Breast epithelium (tissue), 4 donors: ENCODE results near the gene ACVR1B. TPM values are rescaled to one million over a fixed set of nuclear protein-coding genes. Genes with fewer than 3 reads are reported as not detected.

Experiments
- DNase-seq, 2 donors: peaks; one replicate each; pipeline ENCODE4 v3.0.0-alpha.2; 2019; ENCODE audit warnings: low spot score in 2 of 2
- H3K27ac ChIP-seq, 2 donors: fragments of 200-600 bp; sonication (generic) in 1 of 2; one replicate each; pipeline ENCODE4 v1.5.1; 2016 to 2019; ENCODE audit warnings: mild to moderate bottlenecking in 1 of 2
- H3K27me3 ChIP-seq, 2 donors: fragments of 200-600 bp; sonication (generic) in 1 of 2; one replicate each; pipeline versions ENCODE4 v1.5.1 to v1.6.0; 2017 to 2019; ENCODE audit warnings: control low read depth in 1 of 2, mild to moderate bottlenecking in 1 of 2
- H3K36me3 ChIP-seq: fragments of 200-600 bp; one replicate; pipeline ENCODE4 v1.5.1; 2019
- H3K4me1 ChIP-seq, 2 donors: fragments of 200-600 bp; sonication (generic); one replicate each; pipeline ENCODE4 v1.5.1; 2016 to 2019; ENCODE audit warnings: control low read depth in 1 of 2
- H3K4me3 ChIP-seq, 3 donors: fragments of 200-600 bp; sonication (generic); 1 replicate in 2 of 3; 2 replicates in 1 of 3; pipeline ENCODE4 v1.5.1; 2016 to 2019; ENCODE audit warnings: mild to moderate bottlenecking in 3 of 3, moderate library complexity in 2 of 3
- H3K9me3 ChIP-seq, 2 donors: fragments of 200-600 bp; sonication (generic) in 1 of 2; one replicate each; pipeline ENCODE4 v1.5.1; 2016 to 2019; ENCODE audit warnings: control low read depth in 1 of 2
- CTCF ChIP-seq, 3 donors: fragments of 450-650 bp; IDR thresholded peaks; one replicate each; pipeline ENCODE4 v1.5.1; 2016 to 2017; ENCODE audit warnings: antibody characterized with exemption in 3 of 3, mild to moderate bottlenecking in 3 of 3, moderate library complexity in 3 of 3
- POLR2A ChIP-seq: fragments of 450-650 bp; IDR thresholded peaks from one replicate; pipeline ENCODE4 v1.6.1; 2016; ENCODE audit warnings: antibody characterized with exemption, mild to moderate bottlenecking, moderate library complexity
- POLR2AphosphoS5 ChIP-seq, 3 donors: sonication (generic); formaldehyde crosslinking; IDR thresholded peaks; one replicate each; pipeline ENCODE4 v1.6.1; 2017; ENCODE audit warnings: antibody characterized with exemption in 3 of 3
- intact Hi-C: fragments of 100-400 bp; cut with DNase I; formaldehyde crosslinking; loops from one replicate; pipeline ENCODE4 v1.15.1; 2023; ENCODE audit warnings: low total_unique reads
- total RNA-seq, 3 donors: library from RNA; depleted of rRNA; stranded (reverse); fragments of >200 nt; gene quantifications; one replicate each; pipeline ENCODE4 v1.1.0, GENCODE V29; 2016

The ACVR1B gene
- total RNA-seq, 3 donors from 2014 or later, result 12.3 to 26.3 (median 23.6) TPM

GRCh38 chr12:51913071-51914033 is 38.1 kb upstream of the ACVR1B start:
- peak overlapping the region in 1 of 2 donors; percentile 84 for H3K27ac ChIP-seq
- peaks cover 0 to 7% of the 10 kb centered on the region in 2 donors for H3K4me1 ChIP-seq
- no peak for DNase-seq
- TF ChIP-seq CTCF (IDR thresholded peaks at IDR 0.05) (no peak), POLR2AphosphoS5 (IDR thresholded peaks at IDR 0.05) (no peak), POLR2A (no peak)
- peak overlapping the region in 1 of 3 donors; percentile 33 for H3K4me3 ChIP-seq
- H3K9me3 ChIP-seq, result no peaks in the 10 kb centered on the region
- no peaks in the 10 kb centered on the region for H3K36me3 ChIP-seq
- no peaks in the 10 kb centered on the region for H3K27me3 ChIP-seq
- intact Hi-C loops, result no loop called here

GRCh38 chr12:51914034-51914923 is 37.2 kb upstream of the ACVR1B start:
- peak overlapping the region in 1 of 2 donors; percentile 84 for H3K27ac ChIP-seq
- no peaks in the 10 kb centered on the region for H3K9me3 ChIP-seq
- H3K36me3 ChIP-seq, result no peaks in the 10 kb centered on the region
- H3K4me3 ChIP-seq, result peak overlapping the region in 1 of 3 donors; percentile 33
- H3K4me1 ChIP-seq, result peaks cover 0 to 7% of the 10 kb centered on the region in 2 donors
- intact Hi-C loops, result no loop called here
- DNase-seq, result no peak
- no peak for TF ChIP-seq POLR2AphosphoS5 (IDR thresholded peaks at IDR 0.05)
- TF ChIP-seq POLR2A, result no peak
- no peak for TF ChIP-seq CTCF (IDR thresholded peaks at IDR 0.05)
- no peaks in the 10 kb centered on the region for H3K27me3 ChIP-seq

GRCh38 chr12:51915003-51915625 is 36.4 kb upstream of the ACVR1B start:
- Histone ChIP-seq H3K36me3 (no peaks in the 10 kb centered on the region), H3K9me3 (no peaks in the 10 kb centered on the region), H3K27me3 (no peaks in the 10 kb centered on the region), H3K27ac (no peak overlapping the region), H3K4me1 (peaks cover 0 to 7% of the 10 kb centered on the region in 2 donors), H3K4me3 (no peak overlapping the region)
- TF ChIP-seq POLR2AphosphoS5 (IDR thresholded peaks at IDR 0.05) (no peak), POLR2A (no peak)
- intact Hi-C loops, result no loop called here
- no peak for DNase-seq

- Histone ChIP-seq H3K27ac (no peak overlapping the region), H3K4me3 (no peak overlapping the region), H3K9me3 (no peaks in the 10 kb centered on the region), H3K27me3 (no peaks in the 10 kb centered on the region), H3K36me3 (no peaks in the 10 kb centered on the region), H3K4me1 (peaks cover 0 to under 1% of the 10 kb centered on the region in 2 donors)
- TF ChIP-seq POLR2A (no peak), CTCF (IDR thresholded peaks at IDR 0.05) (no peak), POLR2AphosphoS5 (IDR thresholded peaks at IDR 0.05) (no peak)
- no peak for DNase-seq
- intact Hi-C loops, result no loop called here
Measured at GRCh38 chr12:51915951-51916350, 35.5 kb upstream of the ACVR1B start.

- Histone ChIP-seq H3K27me3 (no peaks in the 10 kb centered on the region), H3K27ac (no peak overlapping the region), H3K4me1 (no peaks in the 10 kb centered on the region), H3K4me3 (no peak overlapping the region), H3K9me3 (no peaks in the 10 kb centered on the region), H3K36me3 (no peaks in the 10 kb centered on the region)
- DNase-seq, result no peak
- TF ChIP-seq POLR2AphosphoS5 (IDR thresholded peaks at IDR 0.05), result no peak
- intact Hi-C loops, result no loop called here
Measured at GRCh38 chr12:51917041-51917590, 34.4 kb upstream of the ACVR1B start.
